ENCODE results near the gene FAAP20. TPM values are rescaled to one million over a fixed set of nuclear protein-coding genes. Genes with fewer than 3 reads are reported as not detected.

Gene FAAP20
- total and polyA plus RNA-seq, 9 of the 15 experiments (the other 6 are each of a cell fraction or from before 2014, with no cell fraction given) = 0.58 to 143 (median 9.9) TPM

GRCh38 chr1:2212532-2213491 is 18.2 kb upstream of the FAAP20 start (continued):
- TF ChIP-seq NR3C1 (CRISPR knock-in tag; IDR thresholded peaks at IDR 0.05) = 0 out of 2 replicates have a peak, but pooled peaks have one; percentile 21
- TF ChIP-seq KLF13 (tag; IDR thresholded peaks at IDR 0.05; ENCODE audit: borderline replicate concordance, low read depth) = 0 out of 2 replicates have a peak, but pooled peaks have one; percentile 35
- peak; percentile 68 for TF ChIP-seq NFIC (IDR thresholded peaks at IDR 0.05)
- TF ChIP-seq USF1 (CRISPR knock-in tag; IDR thresholded peaks at IDR 0.05) = 0 out of 2 replicates have a peak, but pooled peaks have one; percentile 15
- no peak for TF ChIP-seq HNRNPLL (IDR thresholded peaks at IDR 0.05; ENCODE audit: low read depth, low read length, poor library complexity, severe bottlenecking)
- 0 out of 2 replicates have a peak, but pooled peaks have one; percentile 28 for TF ChIP-seq ZNF764 (CRISPR knock-in tag; IDR thresholded peaks at IDR 0.05; ENCODE audit: low read depth)
- no peak for TF ChIP-seq ZNF165 (CRISPR knock-in tag; IDR thresholded peaks at IDR 0.05; ENCODE audit: borderline replicate concordance)
- 0 out of 2 replicates have a peak, but pooled peaks have one; percentile 32 for TF ChIP-seq ZNF76 (CRISPR knock-in tag; IDR thresholded peaks at IDR 0.05; ENCODE audit: borderline replicate concordance)
- peak; percentile 64; the same call in 1 of the 2 replicates for TF ChIP-seq MYNN (IDR thresholded peaks at IDR 0.05)
- no peak for TF ChIP-seq MYNN (CRISPR knock-in tag; IDR thresholded peaks at IDR 0.05)
- no peak for TF ChIP-seq BDP1 (IDR thresholded peaks at IDR 0.05; ENCODE audit: insufficient read depth, insufficient read length)
- TF ChIP-seq ZBTB33 (CRISPR knock-in tag; IDR thresholded peaks at IDR 0.05) = peak; percentile 36; the same call in 1 of the 2 replicates
- peak; percentile 95 for TF ChIP-seq ZNF592 (IDR thresholded peaks at IDR 0.05)
- no peak for TF ChIP-seq HMG20B (CRISPR knock-in tag; IDR thresholded peaks at IDR 0.05)
- no peak for TF ChIP-seq RBM14 (IDR thresholded peaks at IDR 0.05; ENCODE audit: borderline replicate concordance, insufficient read depth, low read depth, low read length)
- peak; percentile 70; the same call in 1 of the 2 replicates for TF ChIP-seq ZNF766 (CRISPR knock-in tag; conservative IDR thresholded peaks at IDR 0.05)
- TF ChIP-seq MTF1 (CRISPR knock-in tag; IDR thresholded peaks at IDR 0.05; ENCODE audit: borderline replicate concordance) = no peak
- TF ChIP-seq CCNT2 (IDR thresholded peaks at IDR 0.05; ENCODE audit: borderline replicate concordance, extremely low read depth, insufficient read length, low read depth, low read length) = peak; percentile 25
- TF ChIP-seq ZSCAN29 (IDR thresholded peaks at IDR 0.05) = no peak
